Activated gamma-delta T cell (primary cell): ENCODE data around the gene HLCS.

Experiments used
- DNase-seq: peaks from one replicate; lab custom pipeline; 2025; lab: John Stamatoyannopoulos, UW

The HLCS gene

DNA sequence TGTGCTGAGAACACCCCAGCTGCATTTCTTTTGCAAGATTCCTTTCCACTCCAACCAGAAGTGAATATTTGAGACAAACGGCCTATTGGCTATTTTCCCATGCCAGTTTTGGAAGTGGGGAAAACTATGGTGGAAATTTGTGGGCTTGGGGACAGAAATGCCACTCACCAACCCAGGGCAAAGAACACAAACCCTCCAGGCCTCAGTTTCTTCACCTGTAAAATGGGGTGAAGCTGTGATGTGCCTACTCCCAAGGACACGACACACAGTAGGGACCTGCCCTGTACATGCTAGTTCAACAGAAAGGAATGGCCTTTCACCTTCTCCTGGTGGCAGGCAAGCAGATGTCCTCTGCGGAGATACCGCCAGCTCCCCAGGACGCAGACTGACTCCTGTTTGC lies 221.0 kb downstream of the HLCS start:
- no peak for DNase-seq

DNA sequence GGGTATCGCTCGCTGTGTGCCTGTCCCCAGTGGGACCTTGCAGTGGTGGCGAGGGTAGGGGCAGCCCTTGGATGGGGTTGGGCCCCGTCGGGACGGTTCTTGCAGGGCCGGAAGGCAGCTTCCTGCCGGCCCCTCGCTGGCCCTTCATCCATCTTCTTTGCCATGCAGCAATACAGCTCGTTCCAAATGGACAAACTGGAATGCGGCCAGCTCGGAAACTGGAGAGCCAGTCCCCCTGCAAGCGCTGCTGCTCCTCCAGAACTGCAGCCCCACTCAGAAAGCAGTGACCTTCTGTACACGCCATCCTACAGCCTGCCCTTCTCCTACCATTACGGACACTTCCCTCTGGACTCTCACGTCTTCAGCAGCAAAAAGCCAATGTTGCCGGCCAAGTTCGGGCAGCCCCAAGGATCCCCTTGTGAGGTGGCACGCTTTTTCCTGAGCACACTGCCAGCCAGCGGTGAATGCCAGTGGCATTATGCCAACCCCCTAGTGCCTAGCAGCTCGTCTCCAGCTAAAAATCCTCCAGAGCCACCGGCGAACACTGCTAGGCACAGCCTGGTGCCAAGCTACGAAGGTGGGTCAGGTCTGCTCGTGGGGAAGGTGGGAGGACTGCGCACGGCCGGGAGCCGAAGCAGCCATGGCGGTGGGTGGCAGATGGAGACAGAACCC lies 221.8 kb downstream of the HLCS start:
- DNase-seq: no peak

DNA sequence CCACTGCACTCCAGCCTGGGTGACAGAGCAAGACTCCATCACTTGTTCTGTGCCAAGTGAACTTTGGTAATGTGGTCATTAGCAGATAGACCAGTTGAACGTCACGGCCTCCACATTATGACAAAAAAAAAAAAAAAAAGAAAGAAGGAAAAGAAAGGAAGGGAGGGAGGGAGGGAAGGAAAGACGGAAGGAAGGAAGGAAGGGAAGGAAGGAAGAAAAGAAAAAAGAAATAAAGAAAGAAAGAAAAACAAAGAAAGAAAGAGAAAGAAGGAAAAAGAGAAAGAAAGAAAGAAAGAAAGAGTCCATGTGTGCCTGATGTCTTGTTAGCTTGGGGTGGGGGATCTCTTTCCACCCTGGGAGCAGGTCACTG lies 222.3 kb downstream of the HLCS start:
- DNase-seq: no peak

DNA sequence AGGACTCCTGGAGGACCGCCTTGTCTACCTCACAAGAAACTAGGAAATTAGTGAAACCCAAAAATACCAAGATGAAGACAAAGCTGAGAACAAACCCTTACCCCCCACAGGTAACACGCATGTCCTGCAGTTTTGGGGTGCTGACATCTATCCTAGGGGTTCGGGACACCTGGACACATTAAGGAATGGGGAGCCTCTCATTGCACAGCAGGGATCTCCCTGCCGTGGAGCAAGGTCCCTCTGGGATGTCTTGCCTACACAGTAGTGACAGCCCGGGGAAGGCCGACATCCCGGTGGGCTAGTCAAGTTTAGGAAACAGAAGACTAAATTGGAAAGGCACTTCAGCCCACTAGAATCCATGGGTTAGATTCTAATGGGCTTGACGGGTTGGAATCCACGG lies 223.0 kb downstream of the HLCS start:
- no peak for DNase-seq

DNA sequence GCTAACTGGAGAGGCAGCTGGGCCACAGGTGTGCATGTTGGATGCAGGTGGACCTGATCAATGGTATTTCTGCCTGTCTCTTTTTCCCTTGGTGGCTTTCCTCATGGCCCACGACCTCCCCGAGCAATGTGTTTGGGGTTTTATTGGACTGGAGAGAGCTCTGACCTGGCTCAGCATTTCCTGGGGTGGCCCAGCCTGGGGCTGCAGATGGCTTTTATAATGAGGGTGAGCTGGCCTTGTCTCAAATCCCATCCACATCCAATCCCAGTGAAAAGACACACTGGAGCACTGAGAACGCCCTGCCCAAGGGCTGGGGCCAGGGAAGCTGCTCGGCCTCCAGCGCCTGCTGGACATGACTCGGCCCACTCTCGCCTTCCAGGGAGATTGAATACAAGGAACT lies 223.5 kb downstream of the HLCS start:
- no peak for DNase-seq

DNA sequence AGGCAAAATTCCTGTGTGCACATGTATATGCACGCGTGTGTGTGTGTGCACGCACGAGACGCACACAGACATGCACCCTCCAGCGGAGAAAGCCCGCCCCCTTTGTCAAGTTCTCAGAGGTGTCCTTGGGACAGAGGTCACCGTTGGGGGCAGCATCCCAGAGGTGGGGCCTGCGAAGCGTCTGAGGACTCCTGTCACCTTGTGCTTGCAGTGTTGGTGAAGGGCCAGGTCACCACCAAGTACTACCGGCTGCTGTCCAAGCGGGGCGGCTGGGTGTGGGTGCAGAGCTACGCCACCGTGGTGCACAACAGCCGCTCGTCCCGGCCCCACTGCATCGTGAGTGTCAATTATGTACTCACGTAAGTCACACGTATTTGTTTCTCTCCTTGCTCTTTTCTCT lies 225.0 kb downstream of the HLCS start:
- DNase-seq: no peak

DNA sequence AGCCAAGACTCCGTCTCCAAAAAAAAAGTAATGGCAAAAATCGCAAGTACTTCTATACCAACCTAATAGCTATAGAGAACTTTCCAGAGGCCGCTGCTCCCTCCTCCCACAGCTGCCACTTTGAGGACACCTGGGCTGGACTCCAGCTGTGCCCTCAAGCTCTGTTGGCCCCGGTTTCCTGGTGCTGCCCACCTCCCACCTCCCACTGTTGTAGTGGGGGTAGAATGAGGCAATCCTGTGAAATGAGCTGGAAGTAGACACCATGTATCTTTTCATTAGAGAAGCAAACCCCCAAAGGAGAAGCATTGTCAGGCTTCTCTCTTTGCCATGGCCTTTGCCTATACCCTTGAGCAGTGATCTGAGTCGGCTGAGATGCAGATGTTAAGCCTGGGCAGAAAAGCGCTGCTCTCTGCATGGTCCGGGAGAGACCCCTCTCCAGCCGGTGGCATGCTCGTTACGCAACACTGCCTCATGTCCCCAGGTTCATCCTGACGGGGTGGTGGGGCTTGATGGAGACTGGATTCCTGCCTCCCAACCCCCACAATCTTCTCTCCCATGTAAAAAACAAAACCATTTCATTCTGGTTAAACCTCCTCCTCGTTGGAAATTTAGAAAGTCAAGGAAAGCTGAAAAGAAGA lies 227.9 kb downstream of the HLCS start:
- no peak for DNase-seq

DNA sequence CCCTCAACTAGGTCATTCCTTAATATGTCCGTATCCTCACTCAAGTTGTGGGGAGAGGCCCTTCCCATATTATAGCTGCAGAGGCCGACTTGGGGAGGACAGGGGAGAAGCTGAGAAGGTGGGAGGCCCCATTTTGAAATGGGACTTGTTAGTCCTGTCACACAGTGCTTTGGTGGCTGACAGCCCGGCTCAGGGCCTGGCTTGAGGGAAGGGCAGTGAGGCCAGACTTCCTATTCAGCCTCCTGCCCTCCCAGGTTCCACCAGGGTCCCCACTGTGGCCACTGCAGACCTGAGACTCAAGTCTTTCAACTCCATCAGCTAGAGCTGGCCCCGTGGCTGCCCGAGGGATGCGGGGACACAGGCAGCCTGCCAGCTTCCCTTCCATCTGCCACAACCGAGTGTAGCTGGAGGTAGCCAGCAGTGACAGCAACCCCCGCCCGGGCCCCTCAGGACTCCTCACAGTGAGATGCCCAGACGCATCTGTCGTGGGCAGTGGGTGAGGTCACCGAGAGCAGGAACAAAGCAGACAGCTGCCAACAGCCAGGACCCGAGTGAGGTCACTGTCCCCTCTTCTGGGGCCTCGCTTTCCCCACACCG lies 230.6 kb downstream of the HLCS start:
- DNase-seq: no peak

DNA sequence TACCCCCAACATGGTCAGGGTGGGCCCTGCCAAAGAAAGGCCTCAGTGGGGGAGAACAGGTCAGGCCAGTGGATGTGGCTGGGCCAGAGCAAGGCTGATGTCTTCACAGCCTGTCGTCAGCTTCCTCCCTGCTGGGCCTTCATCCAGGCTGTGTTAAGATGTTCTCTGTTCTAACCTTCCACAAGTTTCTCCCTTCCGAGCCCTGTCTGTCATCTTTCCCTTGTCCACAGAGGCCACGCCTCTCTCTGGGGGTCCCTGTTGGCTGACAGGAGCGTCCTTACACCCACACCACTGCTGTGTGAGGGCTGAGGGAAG lies 231.3 kb downstream of the HLCS start:
- no peak for DNase-seq

DNA sequence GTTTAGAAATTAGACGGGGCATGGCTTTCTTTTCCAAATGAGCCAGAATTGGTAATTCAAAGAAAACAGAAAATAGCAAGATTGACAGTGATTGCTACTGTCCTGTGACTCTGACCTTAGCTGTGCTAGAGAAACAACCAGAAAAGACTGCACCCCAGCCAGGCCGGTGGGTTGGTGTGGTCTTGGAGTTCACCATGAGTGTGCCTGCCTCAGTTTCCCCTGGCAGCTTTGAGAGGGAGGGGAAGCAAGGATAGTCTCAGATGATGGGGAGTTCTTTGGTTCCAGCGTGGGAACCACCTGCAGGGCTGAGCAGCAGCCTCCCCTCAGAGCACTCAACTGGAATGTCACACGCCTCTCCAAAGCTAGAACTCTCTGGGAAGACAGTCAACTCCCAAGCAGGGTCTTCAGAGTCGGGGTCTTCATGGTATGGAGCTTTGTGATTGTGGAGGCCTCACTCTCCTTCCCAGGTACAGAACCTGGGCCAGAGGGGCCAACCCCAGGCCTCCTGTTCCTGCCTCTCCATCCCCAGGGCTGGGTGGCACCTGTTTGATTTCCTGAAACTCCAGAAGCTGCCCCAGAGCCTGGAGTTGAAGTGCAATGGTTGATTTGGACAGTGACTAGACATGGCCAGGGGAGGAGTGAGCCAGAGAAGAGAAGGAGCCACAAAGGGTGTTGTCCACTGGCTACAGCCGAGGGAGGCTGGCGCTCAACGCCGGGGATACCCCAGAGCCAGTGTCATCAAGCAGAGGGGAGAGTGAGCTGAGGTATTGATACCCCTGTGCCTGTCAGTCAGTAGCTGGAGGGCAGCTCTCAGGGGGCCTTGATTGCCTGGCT lies 231.9 kb downstream of the HLCS start:
- no peak for DNase-seq

DNA sequence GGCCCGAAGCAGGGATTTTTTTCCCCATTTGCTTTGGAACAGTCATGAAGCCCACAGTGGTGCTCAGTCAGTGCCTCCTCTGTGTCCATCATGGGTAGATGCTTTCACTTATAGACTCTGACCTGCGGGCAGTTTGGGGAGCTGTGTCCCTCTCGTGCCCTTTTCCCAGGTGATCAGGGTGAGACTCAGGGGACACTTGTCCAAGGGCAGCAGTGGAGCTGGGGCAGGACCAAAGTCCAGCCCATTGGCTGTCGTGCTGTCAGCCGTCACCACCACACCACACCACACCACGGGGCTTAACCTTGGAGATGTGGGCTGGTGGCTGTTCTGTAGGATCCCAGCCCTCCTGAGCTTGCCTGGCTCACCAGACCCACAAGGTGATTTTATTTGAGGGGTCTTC lies 232.6 kb downstream of the HLCS start:
- DNase-seq: no peak

DNA sequence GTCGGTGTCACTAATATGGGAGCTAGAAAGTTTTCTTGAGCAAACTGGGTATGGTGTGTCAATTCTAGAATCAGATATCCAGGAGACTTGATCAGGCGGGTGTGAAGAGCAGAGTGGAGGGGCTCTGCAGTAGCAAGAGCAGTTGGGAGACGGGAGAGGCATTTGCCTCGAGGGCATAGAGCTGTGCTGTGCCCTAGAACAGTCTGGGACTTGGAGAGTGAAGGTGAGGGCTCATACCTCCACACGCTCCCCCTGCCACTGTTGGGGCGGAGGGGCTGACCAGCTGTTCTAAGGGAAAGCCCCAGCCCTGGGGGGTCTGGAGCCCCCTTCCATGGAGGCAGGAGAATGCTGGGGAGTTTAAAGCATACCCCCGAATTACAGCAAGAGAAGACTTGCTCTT lies 233.7 kb downstream of the HLCS start:
- no peak for DNase-seq

DNA sequence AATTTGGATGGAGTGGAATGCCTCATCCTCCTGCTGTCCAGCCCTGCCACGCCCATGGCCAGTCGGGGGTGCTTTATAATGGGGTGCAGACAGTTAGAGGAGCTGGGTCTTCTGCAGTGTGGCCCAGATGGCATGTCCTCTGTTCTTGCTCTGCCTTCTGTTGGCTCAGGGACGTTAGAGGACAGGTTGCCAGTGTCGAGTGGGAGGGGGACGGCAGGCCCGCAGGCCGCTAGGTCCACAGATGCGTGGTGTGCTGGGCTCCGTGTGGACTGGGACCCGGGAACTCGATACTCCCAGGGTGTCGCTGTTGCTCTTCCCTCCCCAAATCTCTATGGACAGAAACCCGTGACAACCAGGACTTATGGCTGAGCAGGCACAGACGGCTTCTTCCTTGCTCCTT lies 234.3 kb downstream of the HLCS start:
- no peak for DNase-seq

DNA sequence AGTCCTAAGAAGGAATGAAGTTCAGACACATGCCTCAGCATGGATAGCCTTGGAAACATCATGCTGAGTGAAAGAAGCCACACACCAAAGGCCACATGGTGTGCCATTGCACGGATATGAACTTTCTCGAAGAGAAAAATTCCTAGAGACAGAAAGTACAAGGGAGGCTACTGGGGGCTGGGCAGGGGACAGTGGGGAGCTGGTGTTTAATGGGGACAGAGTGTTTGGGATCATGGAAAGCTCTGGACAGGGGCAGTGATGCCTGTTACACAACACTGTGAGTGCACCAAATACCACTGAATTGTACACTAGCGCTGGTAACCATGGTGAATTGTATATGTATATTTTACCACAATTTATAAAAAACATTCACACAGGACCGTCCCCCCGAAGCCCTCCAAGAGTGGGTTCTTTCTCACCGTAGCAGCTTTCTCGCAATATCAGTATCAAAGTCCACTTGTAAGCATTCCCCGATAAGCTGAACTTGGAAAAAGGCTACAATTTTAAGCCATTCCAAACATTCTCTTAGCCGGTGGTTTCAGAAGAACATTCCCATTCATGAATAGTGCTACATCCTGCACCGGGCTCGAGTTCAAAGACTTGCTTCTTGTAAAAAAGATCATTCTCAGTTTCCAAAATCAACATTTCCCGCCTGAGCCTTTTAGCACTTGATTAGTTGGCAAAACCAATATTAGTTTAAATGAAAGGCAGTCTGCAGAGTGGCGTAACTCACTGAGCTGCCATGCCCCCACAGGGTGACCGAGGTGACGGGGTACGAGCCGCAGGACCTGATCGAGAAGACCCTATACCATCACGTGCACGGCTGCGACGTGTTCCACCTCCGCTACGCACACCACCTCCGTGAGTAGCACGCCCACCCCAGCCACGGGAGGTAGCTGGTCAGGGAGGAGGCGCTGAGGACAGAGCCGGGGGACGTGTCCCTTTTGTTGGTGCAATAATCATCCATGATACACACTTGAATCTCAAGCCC lies 235.9 kb downstream of the HLCS start:
- DNase-seq: no peak

DNA sequence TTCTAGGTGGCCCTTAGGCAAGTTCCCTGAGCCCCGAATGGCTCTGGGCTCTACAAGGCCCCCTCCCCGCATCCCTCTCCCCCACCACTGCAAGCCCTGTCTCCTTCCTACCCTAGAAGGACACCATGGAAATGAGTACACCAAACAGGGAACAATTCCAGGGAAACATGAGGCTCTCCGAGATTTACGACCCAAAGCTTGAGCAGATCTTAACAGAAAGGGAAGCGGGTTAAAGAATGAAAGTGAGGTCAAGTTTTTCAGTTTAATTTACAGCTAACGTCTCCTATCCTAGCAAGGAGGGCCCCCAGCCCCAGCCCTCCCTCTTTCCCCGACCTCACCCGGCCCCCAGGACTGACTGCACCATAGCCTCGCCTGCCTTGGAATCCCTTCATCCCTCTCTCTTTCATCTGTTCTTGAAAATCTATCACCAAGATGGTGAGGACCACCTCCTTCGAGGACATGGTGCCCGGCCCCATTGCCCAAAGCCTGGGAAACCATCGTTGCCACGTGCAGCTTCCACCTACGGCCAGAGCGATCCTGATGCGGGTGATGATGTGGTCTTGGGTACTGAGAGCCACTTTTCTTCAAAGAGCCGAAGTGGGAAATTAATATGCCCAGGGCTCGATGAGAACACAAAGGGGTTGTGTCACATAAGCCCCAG lies 237.0 kb downstream of the HLCS start:
- DNase-seq: no peak

DNA sequence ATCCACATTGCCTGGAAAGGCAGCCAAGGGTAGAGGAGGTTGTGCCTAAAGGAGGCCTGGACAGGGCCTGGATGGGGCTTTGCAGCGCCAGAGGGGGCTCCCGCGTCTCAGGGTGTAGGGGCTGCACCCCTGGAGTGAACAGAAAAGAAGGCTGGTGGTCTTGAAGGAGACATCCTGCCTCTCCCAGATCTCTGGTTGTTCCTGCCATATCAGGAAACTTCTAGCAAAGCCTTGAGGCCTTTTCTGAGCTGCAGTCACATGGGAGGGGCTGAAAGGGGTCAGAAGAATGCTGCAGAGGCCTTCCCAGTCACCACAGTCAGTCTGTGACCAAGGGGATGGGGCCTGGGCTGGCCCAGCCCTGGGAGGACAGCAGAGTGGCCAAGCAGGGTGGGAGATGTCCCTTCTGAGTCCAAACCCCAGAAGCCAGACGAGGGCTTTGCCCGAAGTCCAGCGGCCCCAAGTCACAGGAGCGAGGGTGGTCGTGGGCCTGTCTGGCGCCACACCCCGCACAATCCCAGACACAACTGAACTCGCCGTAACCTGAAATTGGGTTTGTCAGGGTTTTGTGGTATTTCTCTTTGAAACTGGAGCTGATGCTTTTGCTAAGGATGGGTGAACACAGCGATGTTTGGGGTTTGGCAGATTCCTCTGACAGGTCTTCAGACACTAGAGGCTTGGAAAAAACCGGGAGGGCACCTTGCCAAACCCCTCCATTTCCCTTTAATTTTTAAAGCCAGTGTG lies 237.9 kb downstream of the HLCS start:
- no peak for DNase-seq

DNA sequence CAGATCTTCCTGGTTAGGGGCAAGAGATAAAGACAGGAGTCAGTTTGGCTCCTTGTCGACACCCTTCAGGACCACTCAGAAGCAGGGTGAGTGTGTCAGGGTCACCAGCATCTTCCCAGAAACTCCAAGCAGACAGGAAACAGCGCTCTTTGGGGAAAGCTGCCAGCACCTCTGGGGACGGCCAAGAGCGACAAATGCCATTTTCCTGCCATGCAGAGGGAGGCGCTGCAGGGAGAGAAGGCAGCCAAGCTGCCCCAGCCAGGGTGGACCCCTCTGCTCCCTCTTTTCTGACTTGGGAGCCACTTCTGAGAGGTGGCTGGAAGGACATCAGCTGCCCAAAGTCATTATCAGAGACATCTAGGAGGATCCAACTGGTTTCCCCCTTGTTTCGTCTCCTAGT lies 238.6 kb downstream of the HLCS start:
- no peak for DNase-seq

DNA sequence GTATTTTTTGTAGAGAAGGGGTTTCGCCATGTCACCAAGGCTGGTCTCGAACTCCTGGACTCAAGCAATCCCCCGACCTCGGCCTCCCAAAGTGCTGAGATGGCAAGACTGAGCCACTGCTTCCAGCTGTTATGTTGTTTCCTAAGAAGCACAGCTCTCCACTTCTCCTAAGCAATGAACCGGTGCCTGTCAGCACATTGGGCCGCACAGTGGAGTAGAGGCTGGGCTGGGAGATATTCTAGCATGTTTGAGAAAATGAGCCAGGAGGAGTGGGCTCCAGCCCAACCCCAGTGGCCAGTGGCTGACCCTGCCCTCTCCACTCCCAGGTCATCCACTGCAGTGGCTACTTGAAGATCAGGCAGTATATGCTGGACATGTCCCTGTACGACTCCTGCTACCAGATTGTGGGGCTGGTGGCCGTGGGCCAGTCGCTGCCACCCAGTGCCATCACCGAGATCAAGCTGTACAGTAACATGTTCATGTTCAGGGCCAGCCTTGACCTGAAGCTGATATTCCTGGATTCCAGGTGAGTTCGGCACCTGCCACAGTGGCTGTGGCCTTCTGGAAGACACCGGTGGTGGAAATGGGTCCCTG lies 240.6 kb downstream of the HLCS start:
- no peak for DNase-seq

DNA sequence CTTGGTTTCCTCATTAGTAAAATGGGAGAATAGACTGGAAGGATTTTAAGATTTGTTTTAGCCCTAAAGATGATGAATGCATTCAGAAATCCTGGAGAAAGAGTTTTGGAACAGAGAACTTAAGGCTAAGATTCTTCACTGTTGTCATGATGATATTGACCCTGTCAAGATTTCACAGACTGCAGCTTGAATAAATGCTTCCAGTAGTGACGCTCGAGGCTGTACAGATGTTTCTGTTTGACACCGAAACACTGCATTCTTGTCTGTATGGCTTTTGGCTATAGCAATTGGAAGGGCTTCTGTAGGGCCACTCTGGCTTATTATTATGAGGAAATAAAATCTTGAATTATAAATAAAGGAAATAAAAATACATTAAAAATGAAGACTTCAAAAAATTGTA lies 241.8 kb downstream of the HLCS start:
- DNase-seq: no peak

DNA sequence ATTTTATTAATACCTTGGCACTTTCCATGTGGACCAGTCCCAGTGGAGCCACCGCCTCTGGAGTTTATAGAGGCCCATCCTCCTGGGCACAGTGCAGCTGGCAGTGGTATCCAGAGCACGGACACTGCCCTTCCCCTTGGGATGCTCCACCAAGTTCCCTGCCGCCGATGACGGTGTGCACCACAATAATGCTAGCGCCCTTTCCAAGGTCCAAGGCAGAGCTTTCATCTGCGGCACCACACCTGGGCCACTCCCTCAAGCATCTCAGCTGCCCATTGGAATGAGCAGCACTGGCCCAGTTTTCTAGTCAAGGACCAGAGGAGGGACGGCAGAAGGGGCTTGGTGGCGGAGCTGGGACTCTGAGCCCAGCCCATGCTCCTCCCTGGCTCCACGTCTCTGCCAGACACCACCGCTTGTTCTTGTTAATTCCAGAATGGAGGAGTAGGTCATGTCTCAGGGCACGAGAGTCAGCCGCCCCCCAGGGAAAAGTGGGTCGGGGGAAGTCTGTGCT lies 243.0 kb downstream of the HLCS start:
- no peak for DNase-seq
